ENCODE results near the gene SLC4A2. TPM values are rescaled to one million over a fixed set of nuclear protein-coding genes. Genes with fewer than 3 reads are reported as not detected.

SLC4A2 gene
- total RNA-seq, 2 experiments from 2014 or later, result 25.6 to 29.7 TPM

DNA sequence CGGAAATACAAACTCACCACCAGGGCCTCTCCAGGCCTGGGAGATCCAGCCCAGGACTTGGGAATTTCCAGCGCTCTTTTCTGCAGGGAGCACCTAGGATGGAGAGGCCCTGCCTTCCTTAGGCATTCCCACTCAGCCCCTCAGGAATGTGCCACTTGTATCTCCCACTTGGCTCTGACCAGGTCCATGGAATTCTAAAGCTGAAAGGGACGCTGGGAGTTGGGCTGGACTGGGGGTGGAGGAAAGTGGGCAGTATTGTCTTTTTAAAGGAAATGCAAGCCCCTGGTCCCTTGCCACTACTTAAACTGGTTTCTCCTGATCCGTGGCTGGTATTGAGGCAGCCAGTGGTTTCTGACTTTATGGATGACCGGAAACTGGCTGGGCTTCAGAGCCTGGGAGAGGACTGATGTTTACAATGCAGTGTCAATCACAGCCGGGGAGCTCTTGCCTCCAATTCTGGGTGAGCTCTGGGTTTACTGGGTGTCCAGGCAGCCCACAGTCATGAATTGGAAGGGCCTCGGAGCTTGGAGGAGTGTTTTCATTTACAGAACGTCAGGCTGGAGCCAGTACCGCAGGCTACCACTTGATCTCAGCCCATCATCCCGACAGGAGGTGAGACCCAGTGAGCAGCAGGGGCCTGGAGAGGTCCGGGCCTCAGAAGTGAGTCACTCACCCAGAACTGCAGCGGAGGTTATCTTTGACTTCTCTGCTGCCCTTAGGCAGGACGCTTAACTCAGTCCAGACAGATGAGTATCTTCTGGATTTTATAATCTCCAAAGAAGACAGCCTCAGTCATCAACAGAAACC is 54.2 kb downstream of the SLC4A2 start:
- H3K36me3 Mint-ChIP-seq (ENCODE audit: low read depth), result peaks cover 2% of the 10 kb centered on the region
- H3K9me3 Mint-ChIP-seq, result no peaks in the 10 kb centered on the region
- DNase-seq, result no peak
- intact Hi-C loops (cut with micrococcal nuclease), result loop anchor here (5.0 kb wide), 2 partner anchors 126 to 336 kb away; no protein-coding TSS in a partner anchor
- CTCF ChIA-PET, result interaction anchor here (0.6 to 5.5 kb wide), 6 partner anchors 10 to 189 kb away, joined by 3 to 49 read pairs (median 4); no protein-coding TSS in a partner anchor
- H3K27ac Mint-ChIP-seq, result no peak overlapping the region
- H3K4me1 Mint-ChIP-seq (ENCODE audit: low read depth), result peaks cover 6% of the 10 kb centered on the region
- peaks cover 11% of the 10 kb centered on the region for H3K27me3 Mint-ChIP-seq (ENCODE audit: low read depth)
- H3K4me3 Mint-ChIP-seq, result peak overlapping the region; percentile 11

DNA sequence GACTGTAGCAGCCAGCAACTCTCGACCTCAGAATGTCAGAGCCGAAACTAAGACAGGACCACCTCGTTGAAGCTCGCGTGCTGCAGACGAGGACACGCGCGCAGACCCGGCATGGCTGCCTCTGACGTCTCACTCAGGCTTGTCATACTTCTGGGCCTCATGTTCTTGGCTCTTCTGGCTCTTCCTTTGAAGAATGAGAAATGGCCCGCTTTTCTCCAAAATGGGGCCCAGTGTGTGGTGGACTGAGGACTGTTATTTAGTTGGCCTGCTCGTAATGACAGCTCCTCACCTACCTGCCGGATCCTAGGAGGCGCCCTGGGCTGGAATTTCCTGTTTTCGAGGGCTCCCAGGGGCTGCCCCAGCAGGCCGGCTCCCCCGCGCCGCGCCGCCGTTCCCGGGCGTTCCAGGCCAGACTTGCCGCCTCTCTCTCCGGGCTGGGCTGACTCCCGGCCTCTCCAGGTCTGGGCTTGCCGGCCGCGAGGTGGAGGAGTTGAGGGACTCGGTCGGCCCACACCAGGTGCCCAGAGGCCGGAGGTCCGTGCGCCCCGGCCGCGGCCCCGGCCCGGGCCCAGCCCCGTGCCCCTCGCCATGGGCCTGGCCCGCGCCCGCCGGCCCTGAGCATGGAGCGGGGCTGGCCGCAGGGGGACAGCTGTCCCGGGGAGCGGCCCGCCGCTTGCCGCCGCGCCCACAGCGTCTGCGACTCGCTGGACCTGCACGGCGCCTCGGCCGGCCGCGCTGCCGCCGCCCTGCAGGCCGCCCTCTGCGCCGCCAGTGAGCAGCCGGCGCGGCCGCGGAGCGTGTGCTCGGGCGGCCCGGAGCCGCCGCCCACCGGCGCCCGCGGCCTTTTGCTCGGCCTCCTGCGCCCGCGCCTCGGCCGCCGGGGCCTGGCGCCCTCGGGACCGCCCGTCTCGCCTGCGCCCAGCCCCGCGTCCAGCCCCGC is 55.0 kb downstream of the SLC4A2 start:
- intact Hi-C loops (cut with micrococcal nuclease), result loop anchor here (5.0 kb wide), 2 partner anchors 127 to 337 kb away; no protein-coding TSS in a partner anchor
- Mint-ChIP-seq H3K9me3 (no peaks in the 10 kb centered on the region), H3K27me3 (ENCODE audit: low read depth) (peaks cover 11% of the 10 kb centered on the region), H3K36me3 (ENCODE audit: low read depth) (peaks cover 2% of the 10 kb centered on the region), H3K4me3 (peak overlapping the region; percentile 11), H3K4me1 (ENCODE audit: low read depth) (peaks cover 8% of the 10 kb centered on the region), H3K27ac (no peak overlapping the region)
- CTCF ChIA-PET, result interaction anchor here (1.0 to 1.3 kb wide), 4 partner anchors 9 to 38 kb away, joined by 3 to 7 read pairs (median 4); no protein-coding TSS in a partner anchor
- no peak for DNase-seq

DNA sequence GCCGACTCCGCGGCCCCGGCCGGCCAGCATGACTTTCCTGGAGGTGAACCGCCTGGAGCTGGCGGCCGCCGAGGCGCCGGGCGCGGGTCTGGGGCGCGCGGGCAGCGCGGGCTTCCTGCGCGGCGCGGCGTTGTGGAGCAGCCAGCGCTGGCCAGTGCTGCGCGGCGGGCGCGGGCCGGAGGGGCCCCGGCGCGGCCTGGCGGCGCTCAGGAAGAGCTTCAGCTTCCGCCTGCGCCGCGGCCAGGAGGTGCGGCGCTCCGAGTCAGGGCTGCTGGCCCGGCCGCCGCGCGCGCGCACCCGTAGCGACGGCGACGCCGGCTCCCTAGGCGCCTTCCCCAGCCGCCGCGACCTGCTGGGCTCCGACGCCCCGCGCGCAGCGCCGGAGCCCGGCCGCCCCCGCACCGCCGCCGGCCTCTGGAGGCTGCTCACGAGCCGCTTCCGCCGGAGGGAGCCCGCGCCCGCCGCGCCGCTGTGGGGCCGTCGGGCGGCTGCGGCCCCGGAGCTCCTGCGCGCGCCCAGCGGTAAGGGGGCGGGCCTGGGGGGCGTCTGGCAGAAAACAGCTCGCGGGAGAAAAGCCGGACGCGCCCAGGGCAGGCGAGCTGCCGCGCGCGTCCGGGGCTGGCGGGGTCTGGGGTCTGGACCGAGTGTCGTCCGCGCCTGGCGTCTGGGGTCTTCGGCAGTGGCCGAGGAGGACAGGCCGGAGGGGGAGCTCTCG is 55.9 kb downstream of the SLC4A2 start:
- Mint-ChIP-seq H3K36me3 (ENCODE audit: low read depth) (peaks cover 2% of the 10 kb centered on the region), H3K27ac (no peak overlapping the region), H3K4me1 (ENCODE audit: low read depth) (peaks cover 8% of the 10 kb centered on the region), H3K27me3 (ENCODE audit: low read depth) (peaks cover 11% of the 10 kb centered on the region), H3K4me3 (peak overlapping the region; percentile 60), H3K9me3 (no peaks in the 10 kb centered on the region)
- CTCF ChIA-PET, result interaction anchor here (0.7 to 1.6 kb wide), 5 partner anchors 9 to 153 kb away, joined by 3 to 8 read pairs (median 5); no protein-coding TSS in a partner anchor
- intact Hi-C loops (cut with micrococcal nuclease), result no loop called here
- peak; percentile 36 for DNase-seq

DNA sequence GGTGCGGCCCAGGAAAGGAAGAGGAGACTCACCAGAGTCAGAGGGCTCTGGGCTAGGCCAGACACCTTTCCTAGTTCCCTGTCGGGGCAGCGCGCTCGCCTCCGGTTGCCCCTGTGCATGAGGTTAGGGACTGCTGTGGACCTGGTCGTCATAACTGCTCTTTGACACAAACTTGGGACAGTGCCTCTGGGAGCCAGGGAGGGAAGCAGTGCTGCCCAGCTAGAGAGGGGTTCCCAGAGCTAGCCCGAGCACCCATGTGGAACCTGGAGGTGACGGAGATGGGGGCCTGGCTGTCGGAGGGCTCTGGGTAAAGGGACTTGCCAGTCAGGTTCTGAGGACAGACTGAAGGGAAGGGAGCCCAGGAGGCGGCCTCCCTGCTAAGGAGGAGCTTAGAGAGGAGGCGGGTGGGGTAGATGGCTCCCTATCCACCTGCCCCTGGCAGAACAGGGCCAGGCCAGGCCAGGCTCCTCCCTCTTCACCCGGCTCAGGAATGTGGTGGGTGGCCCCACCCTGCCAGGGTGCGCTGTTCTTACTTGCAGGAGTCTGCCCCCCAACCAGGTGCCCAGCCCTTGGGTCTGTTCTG is 56.5 kb downstream of the SLC4A2 start:
- no peak for DNase-seq

DNA sequence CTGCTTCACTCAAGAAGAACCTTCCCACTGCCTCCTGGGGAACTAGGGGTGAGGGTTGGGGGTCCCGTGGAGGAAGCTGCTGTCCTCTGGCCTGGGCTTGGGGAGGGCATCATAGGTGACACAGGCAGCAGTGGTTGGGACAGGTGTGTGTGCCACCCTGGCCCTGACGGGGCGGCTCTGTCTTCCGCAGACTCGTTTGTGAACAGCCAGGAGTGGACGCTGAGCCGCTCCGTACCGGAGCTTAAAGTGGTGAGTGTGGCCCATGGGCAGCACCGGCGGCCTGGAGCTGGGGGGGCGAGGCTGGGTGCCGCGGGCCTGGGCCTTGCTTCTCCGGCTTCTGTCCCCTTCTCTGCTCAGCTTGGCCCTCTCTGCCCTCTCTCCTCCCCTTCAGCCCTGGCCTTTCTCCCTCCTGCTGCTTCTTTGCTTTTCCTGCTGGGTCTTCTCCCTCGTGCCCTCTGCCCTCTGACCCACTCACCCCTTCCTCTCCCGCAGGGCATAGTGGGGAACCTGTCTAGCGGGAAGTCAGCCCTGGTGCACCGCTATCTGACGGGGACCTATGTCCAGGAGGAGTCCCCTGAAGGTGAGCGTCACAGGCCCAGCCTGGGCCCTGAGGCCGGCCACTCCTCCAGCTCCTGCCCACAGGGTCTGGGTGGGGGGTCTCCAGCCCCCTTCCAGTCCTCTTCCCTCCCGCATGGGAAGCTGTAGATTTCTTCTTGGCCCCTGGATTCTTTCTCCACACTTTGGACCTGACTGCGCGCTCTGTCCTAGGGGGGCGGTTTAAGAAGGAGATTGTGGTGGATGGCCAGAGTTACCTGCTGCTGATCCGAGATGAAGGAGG is 57.4 kb downstream of the SLC4A2 start:
- CTCF ChIA-PET, result interaction anchor here (0.6 to 1.6 kb wide), 6 partner anchors 45 to 235 kb away, joined by 3 to 7 read pairs (median 4); no protein-coding TSS in a partner anchor
- peaks cover 4% of the 10 kb centered on the region for H3K36me3 Mint-ChIP-seq (ENCODE audit: low read depth)
- H3K4me1 Mint-ChIP-seq (ENCODE audit: low read depth), result peaks cover 8% of the 10 kb centered on the region
- intact Hi-C loops (cut with micrococcal nuclease), result no loop called here
- H3K27me3 Mint-ChIP-seq (ENCODE audit: low read depth), result peaks cover 11% of the 10 kb centered on the region
- DNase-seq, result no peak
- H3K27ac Mint-ChIP-seq, result no peak overlapping the region
- H3K4me3 Mint-ChIP-seq, result peak overlapping the region; percentile 62
- H3K9me3 Mint-ChIP-seq, result no peaks in the 10 kb centered on the region

More for the DNA sequence above, 56.5 kb downstream of the SLC4A2 start:
- Mint-ChIP-seq H3K27ac (no peak overlapping the region), H3K36me3 (ENCODE audit: low read depth) (peaks cover 2% of the 10 kb centered on the region), H3K4me3 (peak overlapping the region; percentile 60), H3K27me3 (ENCODE audit: low read depth) (peaks cover 11% of the 10 kb centered on the region), H3K4me1 (ENCODE audit: low read depth) (peaks cover 8% of the 10 kb centered on the region), H3K9me3 (no peaks in the 10 kb centered on the region)
- intact Hi-C loops (cut with micrococcal nuclease), result no loop called here
- CTCF ChIA-PET, result interaction anchor here (0.7 to 1.6 kb wide), 5 partner anchors 8 to 153 kb away, joined by 3 to 8 read pairs (median 5); no protein-coding TSS in a partner anchor

DNA sequence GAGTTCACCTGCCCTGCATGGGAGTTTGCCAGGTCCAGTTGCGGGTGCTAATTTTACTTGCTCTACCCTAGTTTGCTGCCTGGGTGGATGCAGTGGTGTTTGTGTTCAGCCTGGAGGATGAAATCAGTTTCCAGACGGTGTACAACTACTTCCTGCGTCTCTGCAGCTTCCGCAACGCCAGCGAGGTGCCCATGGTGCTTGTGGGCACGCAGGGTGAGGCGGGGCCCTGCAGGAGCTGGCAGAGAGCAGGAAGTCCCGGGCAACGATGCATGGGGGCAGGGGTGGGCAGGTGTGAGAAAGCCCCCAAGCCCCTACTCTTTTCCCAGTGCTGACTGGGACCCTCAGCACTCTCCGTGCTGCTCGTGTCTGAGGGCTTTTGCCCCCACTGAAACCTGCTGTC is 58.2 kb downstream of the SLC4A2 start:
- H3K4me1 Mint-ChIP-seq (ENCODE audit: low read depth), result peaks cover 8% of the 10 kb centered on the region
- peaks cover 4% of the 10 kb centered on the region for H3K36me3 Mint-ChIP-seq (ENCODE audit: low read depth)
- H3K27ac Mint-ChIP-seq, result no peak overlapping the region
- peak overlapping the region; percentile 62 for H3K4me3 Mint-ChIP-seq
- DNase-seq, result peak; percentile 41
- CTCF ChIA-PET, result interaction anchor here (0.6 to 1.5 kb wide), 5 partner anchors 44 to 235 kb away, joined by 3 to 7 read pairs (median 3); no protein-coding TSS in a partner anchor
- intact Hi-C loops (cut with micrococcal nuclease), result no loop called here
- H3K9me3 Mint-ChIP-seq, result no peaks in the 10 kb centered on the region
- peaks cover 11% of the 10 kb centered on the region for H3K27me3 Mint-ChIP-seq (ENCODE audit: low read depth)

DNA sequence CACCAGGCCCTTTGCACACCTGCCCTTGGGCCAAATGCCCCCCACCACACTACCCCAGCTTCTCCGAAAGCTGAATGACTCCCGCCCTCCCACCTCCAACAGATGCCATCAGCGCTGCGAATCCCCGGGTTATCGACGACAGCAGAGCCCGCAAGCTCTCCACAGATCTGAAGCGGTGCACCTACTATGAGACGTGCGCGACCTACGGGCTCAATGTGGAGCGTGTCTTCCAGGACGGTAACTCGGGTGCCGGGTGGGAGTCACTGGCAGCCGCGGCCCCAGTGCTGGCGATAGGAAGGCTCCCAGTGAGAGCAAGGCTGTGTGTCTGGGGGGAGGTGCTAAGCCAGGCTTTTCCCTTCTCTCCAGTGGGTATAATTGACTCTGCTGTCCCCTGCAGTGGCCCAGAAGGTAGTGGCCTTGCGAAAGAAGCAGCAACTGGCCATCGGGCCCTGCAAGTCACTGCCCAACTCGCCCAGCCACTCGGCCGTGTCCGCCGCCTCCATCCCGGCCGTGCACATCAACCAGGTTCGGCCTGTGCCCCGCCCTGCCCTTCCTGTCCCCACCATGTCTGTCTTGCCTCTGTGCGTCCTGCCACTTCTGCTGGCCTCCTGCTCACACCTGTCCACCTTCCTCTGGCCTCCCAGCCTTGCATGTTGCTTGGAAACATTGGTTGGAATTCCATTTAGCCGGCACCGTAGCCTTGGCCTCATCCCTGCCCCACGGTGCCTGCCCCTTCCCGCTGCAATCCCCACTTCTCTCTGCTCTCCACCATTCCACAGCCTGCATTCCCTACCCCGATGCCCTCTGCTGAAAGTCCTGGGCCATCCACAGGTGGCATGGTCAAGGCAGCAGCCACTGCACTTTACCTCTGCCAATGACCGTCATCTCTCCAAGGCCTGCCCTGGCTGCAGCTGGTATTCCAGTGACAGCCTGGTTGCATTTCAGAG is 59.0 kb downstream of the SLC4A2 start:
- no peak overlapping the region for H3K4me3 Mint-ChIP-seq
- peaks cover 8% of the 10 kb centered on the region for H3K4me1 Mint-ChIP-seq (ENCODE audit: low read depth)
- H3K36me3 Mint-ChIP-seq (ENCODE audit: low read depth), result peaks cover 4% of the 10 kb centered on the region
- peaks cover 5% of the 10 kb centered on the region for H3K27me3 Mint-ChIP-seq (ENCODE audit: low read depth)
- CTCF ChIA-PET, result interaction anchor here (1.3 to 1.5 kb wide), 4 partner anchors 11 to 220 kb away, joined by 3 to 7 read pairs (median 4); no protein-coding TSS in a partner anchor
- H3K27ac Mint-ChIP-seq, result no peak overlapping the region
- no peak for DNase-seq
- no peaks in the 10 kb centered on the region for H3K9me3 Mint-ChIP-seq
- intact Hi-C loops (cut with micrococcal nuclease), result no loop called here

DNA sequence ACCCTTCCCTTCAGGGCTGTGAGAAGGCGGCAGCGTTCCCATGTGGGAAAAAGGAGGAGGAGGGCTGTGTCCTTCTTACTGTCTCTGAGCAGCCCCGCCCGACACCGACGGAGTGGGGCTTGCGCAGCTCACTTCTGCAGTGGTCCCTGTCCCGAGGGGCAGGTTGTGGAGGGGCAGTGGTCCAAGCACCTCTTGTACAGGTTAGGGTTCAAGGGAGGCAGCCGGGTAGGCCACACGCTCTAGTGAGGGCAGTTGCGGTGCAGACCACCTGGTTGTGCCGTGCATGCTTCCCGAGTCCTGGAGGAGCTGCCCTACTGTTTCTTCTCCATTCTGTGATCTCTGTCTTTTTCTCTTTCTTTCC is 59.6 kb downstream of the SLC4A2 start:
- no peak for DNase-seq
- peaks cover 9% of the 10 kb centered on the region for H3K36me3 Mint-ChIP-seq (ENCODE audit: low read depth)
- H3K27me3 Mint-ChIP-seq (ENCODE audit: low read depth), result peaks cover 2% of the 10 kb centered on the region
- no peaks in the 10 kb centered on the region for H3K9me3 Mint-ChIP-seq
- CTCF ChIA-PET, result interaction anchor here (1.2 to 1.3 kb wide), 2 partner anchors 10 to 11 kb away, joined by 4 to 5 read pairs; no protein-coding TSS in a partner anchor
- intact Hi-C loops (cut with micrococcal nuclease), result no loop called here
- peaks cover 12% of the 10 kb centered on the region for H3K4me1 Mint-ChIP-seq (ENCODE audit: low read depth)
- no peak overlapping the region for H3K27ac Mint-ChIP-seq
- H3K4me3 Mint-ChIP-seq, result no peak overlapping the region

DNA sequence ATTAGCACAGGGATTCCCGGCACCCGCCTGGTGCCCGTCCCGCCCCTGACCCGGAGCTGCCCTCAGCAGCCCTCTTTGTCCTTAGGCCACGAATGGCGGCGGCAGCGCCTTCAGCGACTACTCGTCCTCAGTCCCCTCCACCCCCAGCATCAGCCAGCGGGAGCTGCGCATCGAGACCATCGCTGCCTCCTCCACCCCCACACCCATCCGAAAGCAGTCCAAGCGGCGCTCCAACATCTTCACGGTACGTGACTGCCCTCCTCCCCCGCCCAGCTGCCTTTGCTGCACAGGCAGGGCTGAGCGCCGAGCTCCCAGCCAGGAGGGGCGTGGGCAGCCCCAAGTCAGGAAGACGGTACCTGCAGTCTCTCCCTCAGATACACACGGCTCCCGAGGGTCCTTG is 60.5 kb downstream of the SLC4A2 start:
- CTCF ChIA-PET, result interaction anchor here (0.7 to 1.4 kb wide), 5 partner anchors 11 to 184 kb away, joined by 3 to 5 read pairs (median 3); no protein-coding TSS in a partner anchor
- intact Hi-C loops (cut with micrococcal nuclease), result no loop called here
- H3K4me3 Mint-ChIP-seq, result no peak overlapping the region
- H3K27me3 Mint-ChIP-seq (ENCODE audit: low read depth), result no peaks in the 10 kb centered on the region
- no peak overlapping the region for H3K27ac Mint-ChIP-seq
- peaks cover 12% of the 10 kb centered on the region for H3K4me1 Mint-ChIP-seq (ENCODE audit: low read depth)
- DNase-seq, result no peak
- no peaks in the 10 kb centered on the region for H3K9me3 Mint-ChIP-seq
- H3K36me3 Mint-ChIP-seq (ENCODE audit: low read depth), result peaks cover 10% of the 10 kb centered on the region

DNA sequence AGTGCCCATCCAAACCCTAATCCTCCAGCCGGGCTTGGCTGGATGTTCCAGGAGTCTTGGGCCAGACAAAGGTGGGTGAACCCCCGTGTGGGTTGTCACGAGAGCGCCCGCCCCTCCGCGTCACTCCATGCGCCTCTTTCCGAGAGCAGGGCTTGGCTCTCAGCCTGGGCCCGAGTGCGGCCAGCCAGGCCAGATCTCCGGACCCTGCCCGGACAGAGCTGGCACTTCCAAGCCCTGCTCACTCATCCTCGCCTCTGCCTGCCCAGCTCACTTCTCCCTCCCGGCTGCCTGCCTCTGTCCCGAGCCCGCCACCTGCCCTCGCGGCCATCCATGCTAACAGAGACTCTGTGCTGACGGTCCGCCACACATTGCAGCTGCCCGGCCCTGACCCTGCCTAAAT is 61.5 kb downstream of the SLC4A2 start:
- no peak for DNase-seq
- Mint-ChIP-seq H3K36me3 (ENCODE audit: low read depth) (peaks cover 10% of the 10 kb centered on the region), H3K27ac (no peak overlapping the region), H3K27me3 (ENCODE audit: low read depth) (no peaks in the 10 kb centered on the region), H3K4me3 (no peak overlapping the region), H3K4me1 (ENCODE audit: low read depth) (peaks cover 12% of the 10 kb centered on the region), H3K9me3 (no peaks in the 10 kb centered on the region)
- CTCF ChIA-PET, result interaction anchor here (0.8 to 1.4 kb wide), 3 partner anchors 10 to 183 kb away, joined by 3 read pairs; no protein-coding TSS in a partner anchor
- intact Hi-C loops (cut with micrococcal nuclease), result no loop called here

Data from activated naive CD4-positive, alpha-beta T cell treated with anti-CD3 and anti-CD28 coated beads for 36 hours (primary cell).